DND-41 (cell line): Measurements from ENCODE around the gene ZC3H4.

ENCODE experiments used
- ATAC-seq: fragments of 200-7000 bp; cut with Tn5 transposase; 3 replicates; pipeline ENCODE4 v1.9.1; 2021; ENCODE audit warnings: low read depth; ENCODE audit not compliant: insufficient read depth
- DNase-seq: peaks from one replicate; pipeline ENCODE4 v3.0.0-alpha.2; 2020
- H2AFZ ChIP-seq: 2 replicates; pipeline ENCODE4 v1.6.0; 2012; ENCODE audit warnings: low read depth, low read length
- H3K27ac ChIP-seq: 2 replicates; pipeline ENCODE4 v1.5.1; 2012; ENCODE audit warnings: low read length, inconsistent platforms
- H3K27me3 ChIP-seq: fragments of 200-600 bp; sonication (generic); 2 replicates; pipeline ENCODE4 v1.6.0; 2012; ENCODE audit warnings: low read length, mild to moderate bottlenecking, inconsistent platforms; ENCODE audit not compliant: insufficient read depth, poor library complexity
- H3K36me3 ChIP-seq: 2 replicates; pipeline ENCODE4 v1.5.1; 2012; ENCODE audit warnings: low read length, inconsistent platforms; ENCODE audit not compliant: insufficient read depth
- H3K4me1 ChIP-seq: 2 replicates; pipeline ENCODE4 v1.5.1; 2012; ENCODE audit warnings: mild to moderate bottlenecking, low read length; ENCODE audit not compliant: insufficient read depth
- H3K4me2 ChIP-seq: 2 replicates; pipeline ENCODE4 v1.6.0; 2012; ENCODE audit warnings: mild to moderate bottlenecking, moderate library complexity, low read length, inconsistent platforms; ENCODE audit not compliant: insufficient read depth
- H3K4me3 ChIP-seq, 2 experiments: fragments of 200-600 bp in 1 of 2; shearing (Covaris generic) in 1 of 2; 2 replicates each; pipeline ENCODE4 v1.5.1; 2012 to 2016; ENCODE audit warnings: inconsistent platforms in 2 of 2, low read length in 2 of 2, mild to moderate bottlenecking in 2 of 2, low read depth in 1 of 2, moderate library complexity in 1 of 2
- H3K79me2 ChIP-seq: 2 replicates; pipeline ENCODE4 v1.6.0; 2012; ENCODE audit warnings: low read length, inconsistent platforms; ENCODE audit not compliant: insufficient read depth
- H3K9ac ChIP-seq: 2 replicates; pipeline ENCODE4 v1.6.0; 2012; ENCODE audit warnings: low read depth, mild to moderate bottlenecking, inconsistent platforms, low read length, moderate library complexity
- H3K9me3 ChIP-seq: 2 replicates; pipeline ENCODE4 v1.5.1; 2012; ENCODE audit warnings: low read length, moderate library complexity, mild to moderate bottlenecking, inconsistent platforms; ENCODE audit not compliant: insufficient read depth, severe bottlenecking
- H4K20me1 ChIP-seq: 2 replicates; pipeline ENCODE4 v1.6.0; 2012; ENCODE audit warnings: low read length; ENCODE audit not compliant: insufficient read depth
- EZH2 ChIP-seq: IDR thresholded peaks from 3 replicates; pipeline ENCODE4 v1.6.1; 2012; ENCODE audit warnings: borderline replicate concordance, low read depth, mild to moderate bottlenecking, moderate library complexity, low read length, inconsistent platforms; ENCODE audit not compliant: severe bottlenecking
- TF ChIP-seq, protein P1 (sequence below): IDR thresholded peaks from 2 replicates; pipeline ENCODE4 v1.5.1; 2012; ENCODE audit warnings: borderline replicate concordance, low read length, moderate library complexity, mild to moderate bottlenecking; ENCODE audit not compliant: poor library complexity, severe bottlenecking; ENCODE audit errors: extremely low read depth

Gene ZC3H4

GRCh38 chr19:47112997-47113849 lies at the start of gene ZC3H4:
ZC3H4 (minus strand) TSS chr19:47113776; CDS start chr19:47112584, 1,192 bp downstream.
- Histone ChIP-seq H3K27me3 (no peaks in the 10 kb centered on the region), H3K4me1 (peaks cover 35% of the 10 kb centered on the region), H3K9ac (peak within 1 kb of the TSS; percentile 100), H4K20me1 (peaks cover 5% of the 10 kb centered on the region; the same call in 1 of the 2 replicates), H3K4me3 (peak within 1 kb of the TSS; percentile 66 to 87), H3K4me2 (peak within 1 kb of the TSS; percentile 77), H2AFZ (peak within 1 kb of the TSS; percentile 88), H3K9me3 (no peaks in the 10 kb centered on the region), H3K79me2 (peaks cover 38% of the 10 kb centered on the region), H3K36me3 (peaks cover 26% of the 10 kb centered on the region), H3K27ac (peak within 1 kb of the TSS; percentile 96)
- peak; percentile 100 for DNase-seq
- TF ChIP-seq EZH2: no peak
- TF ChIP-seq, protein P1, sequence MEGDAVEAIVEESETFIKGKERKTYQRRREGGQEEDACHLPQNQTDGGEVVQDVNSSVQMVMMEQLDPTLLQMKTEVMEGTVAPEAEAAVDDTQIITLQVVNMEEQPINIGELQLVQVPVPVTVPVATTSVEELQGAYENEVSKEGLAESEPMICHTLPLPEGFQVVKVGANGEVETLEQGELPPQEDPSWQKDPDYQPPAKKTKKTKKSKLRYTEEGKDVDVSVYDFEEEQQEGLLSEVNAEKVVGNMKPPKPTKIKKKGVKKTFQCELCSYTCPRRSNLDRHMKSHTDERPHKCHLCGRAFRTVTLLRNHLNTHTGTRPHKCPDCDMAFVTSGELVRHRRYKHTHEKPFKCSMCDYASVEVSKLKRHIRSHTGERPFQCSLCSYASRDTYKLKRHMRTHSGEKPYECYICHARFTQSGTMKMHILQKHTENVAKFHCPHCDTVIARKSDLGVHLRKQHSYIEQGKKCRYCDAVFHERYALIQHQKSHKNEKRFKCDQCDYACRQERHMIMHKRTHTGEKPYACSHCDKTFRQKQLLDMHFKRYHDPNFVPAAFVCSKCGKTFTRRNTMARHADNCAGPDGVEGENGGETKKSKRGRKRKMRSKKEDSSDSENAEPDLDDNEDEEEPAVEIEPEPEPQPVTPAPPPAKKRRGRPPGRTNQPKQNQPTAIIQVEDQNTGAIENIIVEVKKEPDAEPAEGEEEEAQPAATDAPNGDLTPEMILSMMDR: no peak
- peak; percentile 87 for ATAC-seq

- Histone ChIP-seq H3K27me3 (no peaks in the 10 kb centered on the region), H4K20me1 (peaks cover 50% of the 10 kb centered on the region), H3K79me2 (peaks cover 78% of the 10 kb centered on the region), H3K4me3 (no peak overlapping the region), H2AFZ (no peak overlapping the region), H3K9ac (no peak overlapping the region), H3K36me3 (peaks cover 80% of the 10 kb centered on the region), H3K4me1 (peaks cover 18% of the 10 kb centered on the region), H3K4me2 (no peak overlapping the region), H3K27ac (no peak overlapping the region), H3K9me3 (no peaks in the 10 kb centered on the region)
- DNase-seq: no peak
- ATAC-seq: no peak
- TF ChIP-seq, protein P1: no peak
- no peak for TF ChIP-seq EZH2
Measured at GRCh38 chr19:47161876-47162489, 48.4 kb upstream of the ZC3H4 start.

DNA sequence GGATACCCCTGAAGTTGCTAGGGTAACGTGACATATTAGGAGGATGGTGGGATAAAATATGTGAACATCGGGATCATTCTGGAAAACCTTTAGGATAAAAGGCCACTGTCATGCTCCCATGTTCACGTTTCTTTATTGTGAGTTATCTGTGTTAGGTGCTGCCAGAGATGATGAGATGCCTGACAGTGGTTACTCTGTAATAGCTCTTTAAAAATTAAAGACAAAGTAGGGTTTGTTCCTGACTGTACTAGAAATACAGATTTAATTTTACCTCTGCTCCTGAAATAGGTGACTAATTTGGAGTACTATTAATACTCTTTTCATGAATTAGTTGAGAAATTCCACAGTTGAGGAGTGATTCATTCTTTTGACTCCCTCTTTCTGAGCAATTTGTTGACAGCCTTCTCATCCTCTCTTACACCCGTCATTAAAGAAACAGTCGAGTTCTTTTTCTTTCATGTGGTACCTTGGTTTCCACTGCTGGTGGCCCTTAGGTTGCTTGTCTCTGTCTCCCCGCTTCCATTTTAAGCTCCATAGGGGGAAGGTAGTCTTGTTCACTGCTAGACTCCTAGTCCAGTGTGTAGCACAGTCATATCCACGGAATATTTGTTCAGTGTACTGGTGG lies 45.4 kb upstream of the ZC3H4 start:
- DNase-seq: peak; percentile 33

More for the DNA sequence above, 45.4 kb upstream of the ZC3H4 start:
- no peak overlapping the region for H2AFZ ChIP-seq
- ATAC-seq: peak; percentile 68
- TF ChIP-seq EZH2: no peak
- TF ChIP-seq, protein P1: no peak
- peak overlapping the region; percentile 71 for H3K27ac ChIP-seq
- no peak overlapping the region for H3K9ac ChIP-seq
- H3K4me2 ChIP-seq: no peak overlapping the region
- H3K79me2 ChIP-seq: peaks cover 72% of the 10 kb centered on the region
- peaks cover 46% of the 10 kb centered on the region for H3K4me1 ChIP-seq
- no peaks in the 10 kb centered on the region for H3K27me3 ChIP-seq
- peaks cover 90% of the 10 kb centered on the region for H3K36me3 ChIP-seq
- peaks cover 56% of the 10 kb centered on the region for H4K20me1 ChIP-seq
- no peak overlapping the region for H3K4me3 ChIP-seq
- H3K9me3 ChIP-seq: no peaks in the 10 kb centered on the region
